Upper lobe of left lung (tissue), 6 donors: ENCODE data around the gene STXBP6. TPM values are rescaled to one million over a fixed set of nuclear protein-coding genes. Genes with fewer than 3 reads are reported as not detected.
"Not testable (repeated sequence)": the region's sequence is repeated elsewhere in the genome, so short reads cannot be mapped to it uniquely, and the experiment has no call there.

Experiments
- ATAC-seq, 2 donors: fragments of 200-7000 bp; cut with Tn5 transposase; one replicate each; pipeline ENCODE4 v1.9.1; 2022; ENCODE audit warnings: mild to moderate bottlenecking in 2 of 2, moderate library complexity in 2 of 2; ENCODE audit not compliant: low FRiP score in 2 of 2
- DNase-seq, 2 donors: peaks; one replicate each; pipeline ENCODE4 v3.0.0-alpha.2; 2019 to 2020
- H3K27ac ChIP-seq, 4 donors: fragments of 200-600 bp; sonication (generic); one replicate each; pipeline ENCODE4 v1.5.1; 2016 to 2019
- H3K27me3 ChIP-seq, 4 donors: fragments of 200-600 bp; sonication (generic); one replicate each; pipeline ENCODE4 v1.5.1; 2017 to 2019
- H3K36me3 ChIP-seq, 4 donors: fragments of 200-600 bp; sonication (generic); one replicate each; pipeline ENCODE4 v1.5.1; 2016 to 2019
- H3K4me1 ChIP-seq, 4 donors: fragments of 200-600 bp; sonication (generic); one replicate each; pipeline ENCODE4 v1.5.1; 2018 to 2019
- H3K4me3 ChIP-seq, 4 donors: fragments of 200-600 bp; sonication (generic); one replicate each; pipeline ENCODE4 v1.5.1; 2017 to 2019; ENCODE audit warnings: mild to moderate bottlenecking in 2 of 4, moderate library complexity in 1 of 4
- H3K9me3 ChIP-seq, 4 donors: fragments of 200-600 bp; sonication (generic); one replicate each; pipeline ENCODE4 v1.5.1; 2018 to 2019
- EP300 ChIP-seq, 4 donors: sonication (generic); formaldehyde crosslinking; IDR thresholded peaks; one replicate each; pipeline ENCODE4 v1.5.1; 2017; ENCODE audit warnings: antibody characterized with exemption in 4 of 4, control low read depth in 2 of 4
- POLR2A ChIP-seq, 4 donors: fragments of 450-650 bp; IDR thresholded peaks; one replicate each; pipeline ENCODE4 v1.5.1; 2016 to 2017; ENCODE audit warnings: antibody characterized with exemption in 4 of 4, mild to moderate bottlenecking in 2 of 4
- POLR2AphosphoS5 ChIP-seq, 2 donors: sonication (generic); formaldehyde crosslinking; IDR thresholded peaks; one replicate each; pipeline ENCODE4 v1.5.1; 2017; ENCODE audit warnings: antibody characterized with exemption in 2 of 2
- WGBS, 2 donors: methylation state at CpG; one replicate each; pipeline ENCODE4 v1.1.5; 2017 to 2018; 5-methylcytosine and 5-hydroxymethylcytosine counted together
- total RNA-seq, 6 donors: library from RNA; depleted of rRNA in 4 of 6; stranded (reverse); fragments of >200 nt in 4 of 6; gene quantifications; one replicate each; pipeline versions ENCODE4 v1.1.0 to v1.2.1, GENCODE V29; 2016 to 2021
- TF ChIP-seq, protein P1 (sequence below), 6 experiments: fragments of 450-650 bp in 4 of 6; fragments of 200-600 bp in 2 of 6; sonication (generic) in 2 of 6; IDR thresholded peaks; one replicate each; pipeline ENCODE4 v1.5.1; 2016 to 2019; ENCODE audit warnings: antibody characterized with exemption in 6 of 6
- donor health status: DM: no; HTN: no; CAD: no; lungs with moderate emphysema.
- donor health status: DM: no; HTN: yes; CAD: no; lungs with severe emphysema.

Gene STXBP6
- total RNA-seq, 6 donors from 2014 or later = 13.6 to 38.3 (median 23.7) TPM

DNA sequence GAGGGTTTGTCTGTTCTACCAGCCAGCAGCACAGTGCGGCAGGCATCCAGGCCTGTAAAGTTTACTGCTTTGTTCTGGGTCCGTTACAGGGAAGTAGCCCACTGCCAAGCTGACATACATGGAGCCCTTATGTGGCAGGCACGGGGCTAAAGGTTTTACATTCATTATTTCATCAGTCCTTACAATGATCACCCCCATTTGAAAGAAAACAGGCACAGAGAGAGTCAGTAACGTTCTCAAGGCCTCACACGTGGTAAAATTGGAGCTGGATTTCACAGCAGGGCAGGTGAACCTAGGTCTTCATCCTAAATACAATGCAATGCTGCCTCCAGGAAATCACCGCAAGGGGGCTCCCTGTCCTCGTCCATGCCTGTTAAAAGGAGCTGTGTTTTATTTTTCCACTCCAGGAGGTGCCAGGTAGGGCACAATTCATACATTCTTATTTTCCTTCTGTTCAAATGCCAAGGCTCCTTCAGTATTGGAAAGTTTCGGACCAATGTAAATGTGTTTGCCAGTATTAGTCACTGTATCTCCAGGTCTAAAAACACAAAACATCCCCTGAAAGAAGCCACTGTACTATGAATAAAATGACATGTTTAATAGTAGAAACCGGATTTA is 243.8 kb downstream of the STXBP6 start:
- H3K4me1 ChIP-seq = peaks cover 8 to 16% (median 11%) of the 10 kb centered on the region in 4 donors
- no peaks in the 10 kb centered on the region for H3K9me3 ChIP-seq
- H3K36me3 ChIP-seq = no peaks in the 10 kb centered on the region
- no peak overlapping the region for H3K4me3 ChIP-seq
- peak overlapping the region in 2 of 4 donors; percentile 12 to 35 for H3K27ac ChIP-seq
- DNase-seq = peak in 1 of 2 donors; percentile 55
- H3K27me3 ChIP-seq = no peaks in the 10 kb centered on the region
- peak; percentile 60 to 67 for ATAC-seq
- TF ChIP-seq EP300 (IDR thresholded peaks at IDR 0.05) (no peak), POLR2AphosphoS5 (IDR thresholded peaks at IDR 0.05) (no peak), POLR2A (IDR thresholded peaks at IDR 0.05) (no peak)
- TF ChIP-seq, protein P1, sequence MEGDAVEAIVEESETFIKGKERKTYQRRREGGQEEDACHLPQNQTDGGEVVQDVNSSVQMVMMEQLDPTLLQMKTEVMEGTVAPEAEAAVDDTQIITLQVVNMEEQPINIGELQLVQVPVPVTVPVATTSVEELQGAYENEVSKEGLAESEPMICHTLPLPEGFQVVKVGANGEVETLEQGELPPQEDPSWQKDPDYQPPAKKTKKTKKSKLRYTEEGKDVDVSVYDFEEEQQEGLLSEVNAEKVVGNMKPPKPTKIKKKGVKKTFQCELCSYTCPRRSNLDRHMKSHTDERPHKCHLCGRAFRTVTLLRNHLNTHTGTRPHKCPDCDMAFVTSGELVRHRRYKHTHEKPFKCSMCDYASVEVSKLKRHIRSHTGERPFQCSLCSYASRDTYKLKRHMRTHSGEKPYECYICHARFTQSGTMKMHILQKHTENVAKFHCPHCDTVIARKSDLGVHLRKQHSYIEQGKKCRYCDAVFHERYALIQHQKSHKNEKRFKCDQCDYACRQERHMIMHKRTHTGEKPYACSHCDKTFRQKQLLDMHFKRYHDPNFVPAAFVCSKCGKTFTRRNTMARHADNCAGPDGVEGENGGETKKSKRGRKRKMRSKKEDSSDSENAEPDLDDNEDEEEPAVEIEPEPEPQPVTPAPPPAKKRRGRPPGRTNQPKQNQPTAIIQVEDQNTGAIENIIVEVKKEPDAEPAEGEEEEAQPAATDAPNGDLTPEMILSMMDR (IDR thresholded peaks at IDR 0.05) = peak; percentile 47 to 73 (median 67)
- WGBS, 2 donors = 38 to 44% methylated on average over 9 of the region's 9 CpGs

DNA sequence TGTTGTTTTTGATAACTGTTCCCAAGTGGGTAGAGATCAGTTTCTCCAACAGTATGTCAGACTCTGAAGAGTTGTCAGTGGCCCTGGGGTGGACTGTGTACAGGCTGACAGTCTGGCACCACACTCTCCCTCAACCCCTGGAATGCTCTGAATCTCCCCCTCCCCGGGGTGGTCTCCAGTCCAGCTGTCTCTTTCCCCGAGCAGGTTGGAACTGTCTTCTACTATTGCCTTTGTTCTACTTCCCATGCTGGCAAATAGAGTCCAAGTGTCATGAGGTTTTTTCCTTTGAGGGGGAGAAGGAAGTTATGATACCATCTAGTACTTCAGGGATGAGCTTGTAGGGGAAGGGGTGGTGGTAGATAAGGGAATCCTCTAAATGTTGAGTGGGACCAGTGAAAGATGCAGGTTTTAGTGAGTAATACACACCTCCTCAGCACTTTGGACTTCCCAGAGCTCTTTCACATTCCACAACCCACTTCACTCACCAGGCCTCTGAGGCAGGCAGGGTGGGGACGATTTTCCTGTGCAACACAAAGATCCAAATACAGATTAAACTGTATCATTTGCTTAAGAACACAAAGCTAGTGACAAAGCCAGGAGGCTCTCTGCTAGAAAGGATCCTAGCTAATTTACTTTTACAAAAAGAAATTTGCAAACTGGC is 245.3 kb downstream of the STXBP6 start:
- WGBS, 2 donors = 22 to 37% methylated on average over 3 of the region's 3 CpGs

DNA sequence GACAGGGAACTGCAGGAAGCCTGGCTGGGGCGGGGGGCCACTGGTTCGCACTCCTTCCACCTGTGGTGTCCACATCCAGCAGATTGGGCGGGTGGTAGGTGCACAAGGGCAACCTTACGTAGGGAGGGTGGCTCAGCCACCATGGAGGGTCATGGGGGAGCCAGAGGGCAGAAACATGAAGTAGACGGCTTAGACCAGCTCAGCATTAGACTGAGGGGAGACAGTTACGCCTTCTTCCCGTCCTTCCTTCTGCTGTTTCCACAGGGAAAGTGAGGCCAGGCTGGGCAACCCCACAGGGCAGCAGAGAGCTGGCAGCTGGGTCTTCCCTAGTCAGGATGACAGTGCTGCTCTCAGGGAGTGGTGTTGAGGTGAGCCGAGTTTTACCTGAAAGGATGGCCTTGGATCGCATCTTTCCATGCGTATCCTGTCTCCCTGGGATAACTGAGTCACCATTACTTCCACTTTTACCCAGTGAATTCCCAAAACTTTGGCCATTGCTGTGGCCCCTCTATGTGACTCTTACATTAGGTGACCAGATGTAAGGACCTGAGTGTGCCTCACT is 245.9 kb downstream of the STXBP6 start:
- DNase-seq (peak in 1 of 2 donors; percentile 42), ATAC-seq (no peak)
- H3K36me3 ChIP-seq = no peaks in the 10 kb centered on the region
- TF ChIP-seq, protein P1 (IDR thresholded peaks at IDR 0.05) = no peak
- no peak for TF ChIP-seq EP300 (IDR thresholded peaks at IDR 0.05)
- no peak for TF ChIP-seq POLR2AphosphoS5 (IDR thresholded peaks at IDR 0.05)
- no peak for TF ChIP-seq POLR2A (IDR thresholded peaks at IDR 0.05)
- H3K9me3 ChIP-seq = no peaks in the 10 kb centered on the region
- H3K4me3 ChIP-seq = no peak overlapping the region
- no peaks in the 10 kb centered on the region for H3K27me3 ChIP-seq
- H3K4me1 ChIP-seq = peaks cover 8 to 16% (median 10%) of the 10 kb centered on the region in 4 donors
- WGBS, 2 donors = 78 to 83% methylated on average over 9 to 10 of the region's 10 CpGs
- peak overlapping the region; percentile 13 to 35 (median 30) for H3K27ac ChIP-seq

More for the DNA sequence above, 245.3 kb downstream of the STXBP6 start:
- no peaks in the 10 kb centered on the region for H3K36me3 ChIP-seq
- TF ChIP-seq POLR2AphosphoS5 (IDR thresholded peaks at IDR 0.05) (peak in 1 of 2 donors; percentile 11), POLR2A (IDR thresholded peaks at IDR 0.05) (no peak)
- H3K27me3 ChIP-seq = no peaks in the 10 kb centered on the region
- H3K9me3 ChIP-seq = no peaks in the 10 kb centered on the region
- peak in 1 of 2 donors; percentile 50 for ATAC-seq
- peaks cover 8 to 16% (median 10%) of the 10 kb centered on the region in 4 donors for H3K4me1 ChIP-seq
- no peak overlapping the region for H3K4me3 ChIP-seq
- no peak for DNase-seq
- H3K27ac ChIP-seq = peak overlapping the region; percentile 13 to 35 (median 30)

DNA sequence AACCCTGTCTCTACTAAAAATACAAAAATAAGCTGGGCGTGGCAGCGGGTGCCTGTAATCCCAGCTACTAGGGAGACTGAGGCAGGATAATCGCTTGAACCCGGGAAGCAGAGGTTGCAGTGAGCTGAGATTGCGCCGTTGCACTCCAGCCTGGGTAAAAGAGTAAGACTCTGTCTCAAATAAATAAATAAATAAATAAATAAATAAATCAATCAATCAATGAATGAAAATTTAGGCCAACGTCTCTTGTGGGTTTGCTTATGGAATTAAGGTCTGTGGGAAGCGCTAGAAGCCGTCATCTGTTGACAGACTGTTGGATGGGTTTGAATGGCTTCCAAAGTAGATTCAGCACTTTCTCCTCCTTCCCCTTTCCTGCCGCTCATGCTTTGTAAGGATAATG is 246.5 kb downstream of the STXBP6 start:
- H3K9me3 ChIP-seq, H3K27ac ChIP-seq, DNase-seq, H3K4me3 ChIP-seq, H3K36me3 ChIP-seq, H3K27me3 ChIP-seq, ATAC-seq: not testable (repeated sequence)
- 93 to 96% methylated on average over 10 of the region's 10 CpGs for WGBS, 2 donors
- H3K4me1 ChIP-seq = peaks cover 8 to 16% (median 10%) of the 10 kb centered on the region in 4 donors

DNA sequence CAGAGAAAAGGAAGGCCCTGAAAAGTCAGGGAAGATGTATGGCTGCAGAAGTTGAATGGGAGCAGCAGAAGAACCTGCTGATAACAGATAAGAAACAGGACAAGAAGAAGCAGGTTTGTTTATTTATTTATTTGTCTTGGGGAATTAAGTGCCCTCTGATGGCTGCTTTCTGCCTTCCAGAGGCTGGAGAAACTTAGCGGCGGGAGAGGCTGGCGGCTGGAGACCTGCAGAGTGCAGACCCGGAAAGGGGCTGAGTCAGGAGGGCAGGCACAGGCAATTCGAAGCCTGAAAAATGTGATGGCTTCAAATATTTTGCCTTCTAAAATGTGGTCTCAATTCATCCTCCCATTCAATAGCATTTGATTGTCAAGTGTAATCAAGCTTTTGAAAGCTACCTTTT is 247.7 kb downstream of the STXBP6 start:
- Histone ChIP-seq H3K9me3 (no peaks in the 10 kb centered on the region), H3K36me3 (no peaks in the 10 kb centered on the region), H3K27me3 (no peaks in the 10 kb centered on the region), H3K27ac (no peak overlapping the region), H3K4me1 (peaks cover 8 to 16% (median 10%) of the 10 kb centered on the region in 4 donors), H3K4me3 (no peak overlapping the region)
- 91 to 93% methylated on average over 5 of the region's 5 CpGs for WGBS, 2 donors
- DNase-seq = peak in 1 of 2 donors; percentile 8
- ATAC-seq = no peak
- TF ChIP-seq, protein P1 (IDR thresholded peaks at IDR 0.05) = no peak
- TF ChIP-seq EP300 (IDR thresholded peaks at IDR 0.05) = no peak
- TF ChIP-seq POLR2AphosphoS5 (IDR thresholded peaks at IDR 0.05) = no peak
- no peak for TF ChIP-seq POLR2A (IDR thresholded peaks at IDR 0.05)
